KMS-11 (cell line): ENCODE measurements around the gene IRF1.
A peak's percentile ranks its signal among the peaks of the same experiment; 100 is the strongest.

ENCODE experiments used
- H2AFZ ChIP-seq: fragments of 200-600 bp; sonication (generic); 2 replicates; pipeline ENCODE4 v1.6.1; 2016; ENCODE audit warnings: antibody characterized with exemption, mixed run types, low read depth
- H3K27ac ChIP-seq: fragments of 200-600 bp; sonication (generic); 2 replicates; pipeline ENCODE4 v1.6.1; 2016; ENCODE audit warnings: mild to moderate bottlenecking, mixed run types
- H3K27me3 ChIP-seq: fragments of 200-600 bp; sonication (generic); 2 replicates; pipeline ENCODE4 v1.6.1; 2017; ENCODE audit warnings: mild to moderate bottlenecking, low read depth, mixed run types, moderate library complexity; ENCODE audit not compliant: insufficient read depth
- H3K36me3 ChIP-seq: fragments of 200-600 bp; sonication (generic); 2 replicates; pipeline ENCODE4 v1.6.1; 2017; ENCODE audit warnings: mild to moderate bottlenecking, mixed run types; ENCODE audit not compliant: insufficient read depth
- H3K4me1 ChIP-seq: fragments of 200-600 bp; sonication (generic); 2 replicates; pipeline ENCODE4 v1.6.1; 2016; ENCODE audit warnings: mild to moderate bottlenecking, low read depth, mixed run types; ENCODE audit not compliant: poor library complexity, severe bottlenecking
- H3K4me2 ChIP-seq: fragments of 200-600 bp; sonication (generic); 2 replicates; pipeline ENCODE4 v1.7.0; 2016; ENCODE audit warnings: mild to moderate bottlenecking, mixed run types
- H3K4me3 ChIP-seq: fragments of 200-600 bp; sonication (generic); IDR thresholded peaks from 2 replicates; pipeline ENCODE4 v1.6.1; 2017; ENCODE audit warnings: low read depth, low read length, mixed read lengths; ENCODE audit not compliant: insufficient read depth
- H3K79me2 ChIP-seq: fragments of 200-600 bp; sonication (generic); 2 replicates; pipeline ENCODE4 v1.6.1; 2016; ENCODE audit warnings: low read depth, mixed run types; ENCODE audit not compliant: insufficient read depth
- H3K9ac ChIP-seq: fragments of 200-600 bp; sonication (generic); 2 replicates; pipeline ENCODE4 v1.6.1; 2016; ENCODE audit warnings: mild to moderate bottlenecking, mixed run types
- H4K20me1 ChIP-seq: fragments of 200-600 bp; sonication (generic); 2 replicates; pipeline ENCODE4 v1.6.1; 2016; ENCODE audit warnings: mild to moderate bottlenecking, mixed run types; ENCODE audit not compliant: insufficient read depth
- TF ChIP-seq, protein P1 (sequence below): fragments of 200-600 bp; sonication (generic); conservative IDR thresholded peaks from 2 replicates; pipeline ENCODE4 v1.6.1; 2017; ENCODE audit warnings: low read depth, mild to moderate bottlenecking, antibody characterized with exemption, low read length, moderate library complexity, mixed read lengths

Gene IRF1

DNA sequence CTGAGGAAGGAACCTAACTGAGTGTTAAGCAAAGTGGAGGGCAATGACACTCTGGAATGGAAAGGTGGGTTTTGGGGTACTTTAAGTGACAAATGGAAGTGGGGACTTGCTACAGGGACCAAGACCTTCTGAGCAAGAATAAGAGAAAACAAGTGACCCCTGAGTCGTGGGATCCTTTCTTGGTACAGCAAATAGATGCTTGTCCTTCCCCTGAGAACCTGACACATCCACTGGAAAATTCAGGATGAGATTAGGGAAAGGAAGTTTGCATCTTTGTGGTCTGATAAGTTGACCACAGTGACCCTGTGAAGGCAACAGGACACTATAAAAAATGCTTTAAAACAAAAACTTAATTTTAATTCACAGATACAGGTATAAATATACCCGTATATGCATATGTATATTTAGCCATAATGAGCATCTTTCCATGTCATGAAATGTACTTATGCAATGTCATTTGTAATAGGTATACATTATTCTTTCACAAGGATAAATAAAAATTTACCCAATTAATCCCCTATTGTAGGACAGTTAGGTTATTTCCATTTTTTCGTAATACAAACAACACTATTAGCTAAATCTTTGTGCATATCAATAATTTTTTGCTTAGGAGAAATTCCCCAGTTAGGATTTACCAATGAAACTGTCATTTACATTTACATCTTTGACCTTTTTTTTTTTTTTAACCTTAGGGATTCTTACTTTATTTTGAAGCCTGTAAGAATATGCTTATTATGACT, 2.0 kb upstream of the IRF1 start:
- TF ChIP-seq, protein P1, sequence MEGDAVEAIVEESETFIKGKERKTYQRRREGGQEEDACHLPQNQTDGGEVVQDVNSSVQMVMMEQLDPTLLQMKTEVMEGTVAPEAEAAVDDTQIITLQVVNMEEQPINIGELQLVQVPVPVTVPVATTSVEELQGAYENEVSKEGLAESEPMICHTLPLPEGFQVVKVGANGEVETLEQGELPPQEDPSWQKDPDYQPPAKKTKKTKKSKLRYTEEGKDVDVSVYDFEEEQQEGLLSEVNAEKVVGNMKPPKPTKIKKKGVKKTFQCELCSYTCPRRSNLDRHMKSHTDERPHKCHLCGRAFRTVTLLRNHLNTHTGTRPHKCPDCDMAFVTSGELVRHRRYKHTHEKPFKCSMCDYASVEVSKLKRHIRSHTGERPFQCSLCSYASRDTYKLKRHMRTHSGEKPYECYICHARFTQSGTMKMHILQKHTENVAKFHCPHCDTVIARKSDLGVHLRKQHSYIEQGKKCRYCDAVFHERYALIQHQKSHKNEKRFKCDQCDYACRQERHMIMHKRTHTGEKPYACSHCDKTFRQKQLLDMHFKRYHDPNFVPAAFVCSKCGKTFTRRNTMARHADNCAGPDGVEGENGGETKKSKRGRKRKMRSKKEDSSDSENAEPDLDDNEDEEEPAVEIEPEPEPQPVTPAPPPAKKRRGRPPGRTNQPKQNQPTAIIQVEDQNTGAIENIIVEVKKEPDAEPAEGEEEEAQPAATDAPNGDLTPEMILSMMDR: no peak
- Histone ChIP-seq H3K4me2 (no peak overlapping the region), H3K27me3 (no peaks in the 10 kb centered on the region), H3K36me3 (no peaks in the 10 kb centered on the region), H3K27ac (no peak overlapping the region), H3K9ac (no peak overlapping the region), H2AFZ (no peak overlapping the region), H3K4me1 (peaks cover 71% of the 10 kb centered on the region), H3K4me3 (no peak overlapping the region), H4K20me1 (peaks cover 17% of the 10 kb centered on the region), H3K79me2 (peaks cover 25% of the 10 kb centered on the region)

DNA sequence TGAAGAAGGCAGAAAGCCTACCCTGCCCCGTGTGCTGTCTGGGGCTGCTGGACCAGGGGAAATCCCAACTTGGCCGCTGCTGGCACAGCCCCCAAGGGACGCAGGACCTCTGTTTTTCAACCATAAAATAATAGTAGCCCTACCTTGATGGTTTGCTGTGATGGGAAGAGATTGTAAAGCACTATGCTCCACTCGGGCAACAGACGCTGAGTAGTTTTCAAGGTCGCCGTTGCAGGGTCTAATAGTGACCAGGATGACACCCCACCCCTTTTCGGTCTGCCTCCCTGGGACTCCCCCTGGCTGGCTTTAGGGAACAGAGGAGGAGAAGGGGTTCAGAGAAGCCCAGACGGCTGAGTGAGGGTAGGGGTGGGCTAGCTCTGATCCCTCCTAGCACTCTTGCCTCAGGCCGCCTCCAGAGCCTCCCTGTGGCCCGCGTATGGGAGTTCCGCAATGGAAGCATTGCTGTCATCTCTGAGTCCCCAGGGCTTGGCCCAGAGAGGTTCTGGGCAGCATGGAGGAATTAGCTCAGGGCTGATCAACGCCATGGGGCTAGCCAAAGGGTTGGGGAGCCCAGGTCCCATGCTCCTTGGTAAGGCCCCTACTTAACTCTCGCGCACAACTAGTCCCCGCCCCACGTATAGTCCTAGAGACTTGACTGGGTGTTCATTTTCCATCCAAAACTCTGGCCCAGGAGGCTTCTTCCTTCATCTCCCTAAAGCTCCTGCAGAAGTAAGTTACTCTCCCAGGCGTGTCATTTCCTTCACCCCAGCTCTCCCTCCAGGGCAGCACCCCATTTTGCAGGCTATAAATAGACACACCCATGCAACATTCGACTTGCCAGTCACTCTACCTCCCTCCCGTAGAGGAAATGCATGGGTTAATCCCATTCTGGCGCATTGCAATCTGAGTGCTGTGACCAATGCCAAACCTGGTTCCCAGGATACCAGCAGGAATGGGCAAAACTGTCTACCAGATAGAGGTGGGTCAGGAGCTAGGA, 1.1 kb upstream of the IRF1 start:
- Histone ChIP-seq H3K27ac (peak overlapping the region; percentile 83; the same call in 1 of the 2 replicates), H3K4me3 (no peak overlapping the region), H3K4me2 (peak overlapping the region; percentile 80), H3K4me1 (peaks cover 64% of the 10 kb centered on the region), H3K27me3 (no peaks in the 10 kb centered on the region), H2AFZ (peak overlapping the region; percentile 81; the same call in 1 of the 2 replicates), H4K20me1 (peaks cover 22% of the 10 kb centered on the region), H3K9ac (peak overlapping the region; percentile 87; the same call in 1 of the 2 replicates), H3K36me3 (no peaks in the 10 kb centered on the region; the same call in 1 of the 2 replicates), H3K79me2 (peaks cover 34% of the 10 kb centered on the region)
- TF ChIP-seq, protein P1: no peak

DNA sequence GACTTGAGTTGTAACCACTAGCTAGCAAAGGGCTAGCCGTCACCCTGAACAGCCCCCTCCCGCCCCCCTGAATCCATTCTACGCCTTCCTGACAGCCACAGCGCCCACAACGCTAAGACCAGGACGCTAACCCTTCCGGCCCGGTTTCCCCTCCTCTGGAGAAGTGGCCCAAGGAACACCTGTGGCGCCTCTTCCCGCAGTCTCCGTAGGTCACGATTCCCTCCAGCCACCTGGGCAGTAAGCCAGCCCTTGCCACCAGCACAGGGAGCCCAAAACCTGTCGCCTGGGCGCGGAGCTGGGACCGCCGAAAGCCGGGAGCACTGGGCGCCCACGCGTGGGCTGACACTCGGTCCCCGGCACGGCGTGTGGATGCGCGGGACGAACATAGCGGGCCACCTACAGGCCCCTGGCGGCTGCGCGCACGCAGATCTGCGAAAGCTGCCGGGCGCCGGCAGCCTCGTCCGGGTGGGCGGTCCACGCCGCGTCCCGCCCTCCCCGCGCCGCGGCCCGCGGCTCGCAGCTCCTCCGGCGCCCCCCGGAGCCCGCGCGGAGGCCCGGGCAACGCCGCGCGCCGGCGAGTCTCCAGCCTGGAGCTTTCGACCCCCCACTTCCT, 596 bp downstream of the IRF1 start:
- Histone ChIP-seq H3K27ac (peak overlapping the region; percentile 83), H3K9ac (peak overlapping the region; percentile 87), H3K27me3 (no peaks in the 10 kb centered on the region), H2AFZ (no peak overlapping the region; the same call in 1 of the 2 replicates), H3K79me2 (peaks cover 36% of the 10 kb centered on the region), H3K36me3 (no peaks in the 10 kb centered on the region; the same call in 1 of the 2 replicates), H3K4me1 (peaks cover 55% of the 10 kb centered on the region), H3K4me3 (no peak overlapping the region), H4K20me1 (peaks cover 22% of the 10 kb centered on the region), H3K4me2 (peak overlapping the region; percentile 98)
- TF ChIP-seq, protein P1: no peak

DNA sequence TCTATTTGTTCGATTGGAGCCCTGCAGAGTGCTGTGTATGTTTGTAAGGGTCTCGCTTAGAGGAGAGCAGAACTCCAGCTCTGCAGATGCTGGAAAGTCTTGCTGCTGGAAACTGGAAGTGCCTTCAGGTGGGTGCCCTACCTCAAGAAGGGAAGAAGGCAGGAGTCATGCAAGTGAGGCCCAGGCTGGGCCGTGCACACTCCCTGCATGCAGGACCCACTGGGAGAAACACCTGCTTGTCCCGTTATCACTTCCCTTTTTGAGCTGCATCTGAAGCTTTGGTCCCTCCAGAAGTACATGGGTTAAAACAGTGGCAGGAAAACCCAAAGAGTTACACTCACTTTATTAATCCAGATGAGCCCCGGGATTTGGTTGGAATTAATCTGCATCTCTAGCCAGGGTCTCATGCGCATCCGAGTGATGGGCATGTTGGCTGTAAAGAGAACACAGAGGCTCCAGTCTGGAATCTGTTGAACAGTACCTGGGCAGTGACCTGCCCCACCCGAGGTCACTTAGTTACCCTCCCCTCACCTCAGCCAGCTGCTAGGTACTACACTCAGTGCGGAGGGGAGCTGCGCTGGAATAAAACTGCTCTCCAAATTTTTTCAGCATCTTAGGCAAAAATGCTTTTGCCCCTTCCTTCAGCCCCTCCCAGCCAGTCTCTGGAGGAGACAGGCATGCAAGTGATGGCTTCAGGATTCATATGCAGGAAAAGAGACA, 1.4 kb downstream of the IRF1 start:
- Histone ChIP-seq H2AFZ (no peak overlapping the region), H3K79me2 (peaks cover 42% of the 10 kb centered on the region), H3K4me2 (peak overlapping the region; percentile 98), H4K20me1 (peaks cover 22% of the 10 kb centered on the region), H3K36me3 (no peaks in the 10 kb centered on the region; the same call in 1 of the 2 replicates), H3K27me3 (no peaks in the 10 kb centered on the region), H3K4me1 (peaks cover 54% of the 10 kb centered on the region), H3K27ac (peak overlapping the region; percentile 83; the same call in 1 of the 2 replicates), H3K9ac (peak overlapping the region; percentile 87), H3K4me3 (no peak overlapping the region)
- TF ChIP-seq, protein P1: no peak
